ENCODE measurements around the gene VSIR.

DNA sequence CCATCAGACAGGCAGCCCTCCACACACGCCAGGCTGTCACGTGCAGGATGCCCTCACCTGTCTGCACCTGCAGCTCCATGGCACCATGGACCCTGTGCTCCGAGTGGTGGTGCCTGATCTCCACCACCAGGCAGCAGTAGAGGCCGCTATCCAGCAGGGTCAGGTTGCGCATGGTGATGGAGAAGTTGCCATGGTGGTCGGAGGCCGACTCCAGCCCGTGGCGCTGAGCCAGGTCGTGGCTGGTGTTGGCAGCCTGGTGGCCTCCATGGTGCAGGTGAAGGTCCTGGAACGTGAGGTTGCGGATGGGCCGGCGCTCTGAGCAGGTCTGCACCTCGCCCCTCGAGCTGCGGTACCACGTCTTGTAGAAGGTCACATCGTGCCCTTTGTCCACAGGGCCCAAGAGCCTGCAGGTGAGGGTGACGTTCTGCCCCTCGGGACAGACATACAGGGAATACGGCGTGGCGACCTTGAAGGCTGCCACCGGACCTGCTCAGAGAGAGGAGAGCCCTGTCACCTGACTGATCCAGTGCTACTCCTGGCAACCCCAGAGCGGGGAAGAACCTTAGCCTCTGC lies 11.7 kb downstream of the VSIR start:
- TF ChIP-seq, protein P1, sequence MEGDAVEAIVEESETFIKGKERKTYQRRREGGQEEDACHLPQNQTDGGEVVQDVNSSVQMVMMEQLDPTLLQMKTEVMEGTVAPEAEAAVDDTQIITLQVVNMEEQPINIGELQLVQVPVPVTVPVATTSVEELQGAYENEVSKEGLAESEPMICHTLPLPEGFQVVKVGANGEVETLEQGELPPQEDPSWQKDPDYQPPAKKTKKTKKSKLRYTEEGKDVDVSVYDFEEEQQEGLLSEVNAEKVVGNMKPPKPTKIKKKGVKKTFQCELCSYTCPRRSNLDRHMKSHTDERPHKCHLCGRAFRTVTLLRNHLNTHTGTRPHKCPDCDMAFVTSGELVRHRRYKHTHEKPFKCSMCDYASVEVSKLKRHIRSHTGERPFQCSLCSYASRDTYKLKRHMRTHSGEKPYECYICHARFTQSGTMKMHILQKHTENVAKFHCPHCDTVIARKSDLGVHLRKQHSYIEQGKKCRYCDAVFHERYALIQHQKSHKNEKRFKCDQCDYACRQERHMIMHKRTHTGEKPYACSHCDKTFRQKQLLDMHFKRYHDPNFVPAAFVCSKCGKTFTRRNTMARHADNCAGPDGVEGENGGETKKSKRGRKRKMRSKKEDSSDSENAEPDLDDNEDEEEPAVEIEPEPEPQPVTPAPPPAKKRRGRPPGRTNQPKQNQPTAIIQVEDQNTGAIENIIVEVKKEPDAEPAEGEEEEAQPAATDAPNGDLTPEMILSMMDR (IDR thresholded peaks at IDR 0.05; ENCODE audit: insufficient read depth, low read length, poor library complexity, severe bottlenecking), result no peak
- no peak for TF ChIP-seq EZH2phosphoT487 (conservative IDR thresholded peaks at IDR 0.05; ENCODE audit: low read length)
